GM19099 (cell line): ENCODE results near the gene RARG.
A peak's percentile ranks its signal among the peaks of the same experiment; 100 is the strongest.

Experiments used
- POLR2A ChIP-seq: IDR thresholded peaks from 3 replicates; pipeline ENCODE4 v1.6.1; 2011; ENCODE audit warnings: low read depth; ENCODE audit not compliant: insufficient read length; ENCODE audit errors: extremely low read depth

RARG gene

GRCh38 chr12:53194973-53195372 is 37.0 kb downstream of the RARG start:
- no peak for TF ChIP-seq POLR2A

GRCh38 chr12:53193985-53194716 is 37.9 kb downstream of the RARG start:
- TF ChIP-seq POLR2A: no peak

GRCh38 chr12:53193040-53193439 is 39.0 kb downstream of the RARG start:
- no peak for TF ChIP-seq POLR2A

GRCh38 chr12:53192531-53193021 is 39.4 kb downstream of the RARG start:
- TF ChIP-seq POLR2A: no peak

GRCh38 chr12:53191885-53192530 is 40.0 kb downstream of the RARG start:
- no peak for TF ChIP-seq POLR2A

- no peak for TF ChIP-seq POLR2A
Measured at GRCh38 chr12:53191096-53191884, 40.7 kb downstream of the RARG start.

GRCh38 chr12:53190108-53190729 is 41.8 kb downstream of the RARG start:
- peak; percentile 33 for TF ChIP-seq POLR2A

- no peak for TF ChIP-seq POLR2A
Measured at GRCh38 chr12:53187145-53187899, 44.7 kb downstream of the RARG start.

GRCh38 chr12:53186745-53187144 is 45.3 kb downstream of the RARG start:
- TF ChIP-seq POLR2A: no peak

- no peak for TF ChIP-seq POLR2A
Measured at GRCh38 chr12:53185582-53186153, 46.3 kb downstream of the RARG start.

- TF ChIP-seq POLR2A: no peak
Measured at GRCh38 chr12:53184828-53185227, 47.2 kb downstream of the RARG start.

- no peak for TF ChIP-seq POLR2A
Measured at GRCh38 chr12:53182903-53183302, 49.1 kb downstream of the RARG start.

GRCh38 chr12:53181935-53182334 is 50.1 kb downstream of the RARG start:
- no peak for TF ChIP-seq POLR2A
